Suppressor macrophage (primary cell): Measurements from ENCODE around the gene PNPLA1.
A peak's percentile ranks its signal among the peaks of the same experiment; 100 is the strongest.

Source experiments
- DNase-seq, 4 experiments: peaks; one replicate each; pipeline ENCODE4 v3.0.0-alpha.2; 2020 to 2022

Gene PNPLA1

DNA sequence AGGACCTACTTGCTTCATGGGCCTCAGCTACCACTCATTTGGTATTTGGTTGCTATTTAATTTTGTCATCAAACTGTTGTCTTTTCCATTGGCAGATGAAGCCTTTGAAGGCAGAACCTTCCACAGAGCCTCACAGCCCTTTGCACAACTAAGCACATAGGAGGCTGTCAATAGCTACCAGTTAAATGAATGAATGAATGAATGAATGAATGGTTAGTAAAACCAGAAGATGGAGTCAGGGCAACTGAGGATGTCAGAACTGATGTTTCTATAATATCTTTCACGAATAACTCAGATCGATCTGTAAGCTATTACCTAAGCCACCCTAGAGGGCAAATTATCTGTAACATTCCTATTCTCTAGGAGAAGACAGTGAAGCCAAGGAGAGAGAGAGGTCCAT lies 47.8 kb downstream of the PNPLA1 start:
- no peak for DNase-seq

DNA sequence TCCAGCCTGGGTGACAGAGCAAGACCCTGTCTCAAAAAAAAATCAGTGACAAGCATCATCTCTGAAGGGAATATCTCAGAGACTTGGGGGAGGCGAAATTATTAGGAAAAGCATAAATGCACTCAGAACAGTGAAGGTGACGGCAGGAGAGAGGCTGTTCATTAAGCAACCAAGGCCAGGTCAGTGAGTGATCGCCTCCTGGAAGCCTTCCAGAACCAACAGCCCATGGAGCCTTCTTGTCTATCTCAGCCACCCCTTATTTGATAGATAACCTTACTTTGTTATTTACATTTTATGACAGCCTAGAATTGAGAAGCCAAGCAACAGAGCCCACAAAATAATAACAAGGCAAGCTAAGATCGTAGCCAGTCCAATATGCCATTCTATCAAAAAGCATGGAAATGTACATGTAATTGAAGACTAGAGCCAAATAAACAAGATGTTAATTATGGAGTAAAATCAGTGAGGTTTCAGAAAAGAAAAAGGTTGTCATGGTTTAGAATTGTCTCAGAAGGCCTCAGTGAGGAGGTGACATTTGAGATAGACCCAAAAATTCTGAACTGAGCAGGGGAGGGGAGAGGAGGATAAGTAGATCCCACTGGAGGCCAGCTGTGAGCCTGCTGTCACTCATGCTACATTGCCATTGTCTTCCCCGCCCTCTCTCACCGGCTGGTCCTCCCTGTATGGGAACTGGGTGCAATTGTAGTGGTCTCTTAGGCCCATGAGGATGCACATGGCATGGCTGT lies 49.0 kb downstream of the PNPLA1 start:
- no peak for DNase-seq

DNA sequence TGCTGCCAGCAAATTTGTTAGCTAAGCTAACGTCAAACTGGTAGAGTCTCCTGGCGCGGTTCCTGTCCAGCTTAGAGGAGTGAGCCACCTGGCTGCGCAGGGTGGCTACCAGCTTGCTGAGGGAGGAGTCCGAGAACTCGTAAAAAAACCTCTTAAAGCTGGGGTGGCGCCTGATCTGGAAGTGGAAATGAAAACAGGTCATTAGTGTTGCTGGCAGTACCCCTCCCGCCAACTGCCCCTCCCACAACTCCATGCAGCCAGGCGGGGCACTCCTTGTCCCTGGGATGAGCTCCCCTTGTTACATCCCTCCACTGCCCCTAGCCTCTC lies 49.5 kb downstream of the PNPLA1 start:
- no peak for DNase-seq

DNA sequence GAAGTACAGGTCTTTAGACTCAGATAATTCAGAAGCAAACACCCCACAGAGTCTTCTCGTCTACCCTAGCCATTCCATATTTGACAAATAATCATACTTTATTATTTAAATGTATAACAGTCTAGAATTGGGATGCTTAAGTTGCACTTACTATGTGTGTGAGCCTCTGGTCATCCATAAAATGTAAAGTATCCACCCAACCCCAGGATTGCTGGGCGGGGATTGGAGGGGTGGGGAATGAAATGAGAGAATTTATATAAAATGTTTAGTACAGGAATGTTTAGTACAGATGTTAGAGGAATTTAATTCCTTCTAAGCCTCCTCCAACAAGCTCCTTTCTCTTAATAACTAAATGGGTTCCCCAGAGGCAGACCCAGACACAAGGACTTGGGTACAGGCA lies 50.0 kb downstream of the PNPLA1 start:
- no peak for DNase-seq

DNA sequence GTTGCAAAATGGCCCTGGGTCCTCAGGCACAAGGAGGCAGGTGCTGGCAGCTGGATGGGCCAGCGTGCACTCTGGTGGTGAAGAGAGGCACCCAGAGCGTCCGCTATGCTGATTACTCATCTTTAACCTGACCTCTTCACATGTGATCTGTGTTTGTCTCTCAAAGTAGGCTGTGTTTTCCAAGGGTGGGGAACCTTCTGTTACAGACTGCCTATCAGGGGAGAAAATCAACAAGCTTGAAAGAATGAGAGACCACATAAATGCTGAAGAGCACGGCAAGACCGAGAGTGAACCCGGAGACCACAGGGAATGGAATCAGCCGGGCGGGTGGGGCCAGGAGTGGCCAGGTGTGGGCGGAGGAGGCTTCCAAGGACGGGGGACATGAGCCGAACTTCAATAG lies 50.6 kb downstream of the PNPLA1 start:
- DNase-seq = no peak

DNA sequence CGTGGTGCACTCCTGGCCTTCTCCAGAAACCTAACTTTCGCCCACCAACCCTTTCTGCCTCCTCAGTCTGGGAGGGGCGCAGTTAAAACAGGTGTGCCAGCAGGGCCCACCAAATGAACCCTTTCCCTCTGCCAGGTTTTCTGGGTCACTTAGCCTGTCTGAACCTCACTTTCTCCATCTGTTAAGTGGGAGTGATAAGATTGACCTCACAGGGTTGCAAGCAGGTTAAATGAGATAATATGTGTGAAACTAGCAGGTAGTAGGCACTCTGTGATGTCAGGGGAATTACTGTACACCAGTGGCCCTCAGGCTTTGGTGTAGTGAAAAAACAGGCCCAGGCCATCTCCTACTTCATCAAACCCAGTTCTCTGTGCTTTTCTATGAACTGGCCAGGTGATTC lies 52.7 kb downstream of the PNPLA1 start:
- DNase-seq = no peak

DNA sequence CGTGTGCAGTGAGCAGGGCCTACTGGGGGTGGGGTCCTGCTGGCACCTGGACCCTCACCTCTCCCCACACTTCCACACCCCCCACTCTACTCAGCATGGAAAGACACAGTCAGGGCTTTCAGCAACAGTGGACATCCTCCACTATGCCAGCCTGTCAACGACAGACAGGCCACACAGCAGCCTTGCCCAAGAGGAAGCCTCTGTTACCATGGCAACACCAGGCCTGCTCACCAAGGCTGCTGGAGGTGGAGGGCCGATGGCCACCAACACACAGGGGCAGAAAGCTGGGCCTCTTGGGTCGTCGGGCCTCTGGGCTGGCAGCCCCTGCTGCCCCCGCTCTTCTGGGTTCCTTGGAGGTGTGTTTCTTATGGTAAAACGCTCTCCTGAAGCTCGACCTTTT lies 53.2 kb downstream of the PNPLA1 start:
- DNase-seq = peak in 3 of 4 experiments; percentile 54 to 65 (median 60)

DNA sequence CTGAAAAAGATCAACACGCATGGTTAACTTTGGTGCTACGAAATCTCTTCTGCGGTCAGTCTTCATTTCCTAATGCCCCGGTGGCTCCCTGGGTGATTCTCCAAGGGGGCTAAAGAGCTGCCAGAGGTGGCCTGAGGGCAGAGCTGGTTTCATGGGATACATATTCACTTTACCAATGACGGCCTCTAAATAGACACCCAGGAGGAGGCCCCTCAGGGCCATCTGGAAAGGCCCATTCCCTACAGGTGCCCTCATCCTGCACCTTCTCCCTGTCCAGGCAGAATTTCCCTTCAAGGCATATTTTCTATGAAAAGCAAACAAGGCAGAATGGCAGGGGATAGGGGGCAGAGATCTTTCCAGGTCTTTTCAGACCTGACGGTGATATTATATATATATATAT lies 54.3 kb downstream of the PNPLA1 start:
- DNase-seq = no peak

DNA sequence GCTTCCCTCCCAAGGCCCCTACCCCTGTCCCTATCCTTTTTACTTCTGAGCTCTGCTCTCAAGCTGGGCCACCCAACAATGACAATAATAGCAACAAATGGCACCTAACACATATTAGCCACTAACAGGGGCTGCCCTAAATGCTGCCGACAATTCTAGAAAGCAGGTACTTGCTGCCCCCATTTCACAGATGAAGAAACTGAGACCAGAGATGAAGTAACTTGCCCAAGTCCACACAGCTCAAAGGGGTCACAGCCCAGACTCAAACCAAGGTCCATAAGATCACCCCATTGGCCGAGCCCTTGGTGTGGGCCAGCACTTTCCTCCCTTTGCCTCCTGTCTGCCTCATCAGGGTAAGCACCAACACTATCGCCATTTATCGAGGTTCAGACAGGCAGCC lies 54.9 kb downstream of the PNPLA1 start:
- DNase-seq = no peak

DNA sequence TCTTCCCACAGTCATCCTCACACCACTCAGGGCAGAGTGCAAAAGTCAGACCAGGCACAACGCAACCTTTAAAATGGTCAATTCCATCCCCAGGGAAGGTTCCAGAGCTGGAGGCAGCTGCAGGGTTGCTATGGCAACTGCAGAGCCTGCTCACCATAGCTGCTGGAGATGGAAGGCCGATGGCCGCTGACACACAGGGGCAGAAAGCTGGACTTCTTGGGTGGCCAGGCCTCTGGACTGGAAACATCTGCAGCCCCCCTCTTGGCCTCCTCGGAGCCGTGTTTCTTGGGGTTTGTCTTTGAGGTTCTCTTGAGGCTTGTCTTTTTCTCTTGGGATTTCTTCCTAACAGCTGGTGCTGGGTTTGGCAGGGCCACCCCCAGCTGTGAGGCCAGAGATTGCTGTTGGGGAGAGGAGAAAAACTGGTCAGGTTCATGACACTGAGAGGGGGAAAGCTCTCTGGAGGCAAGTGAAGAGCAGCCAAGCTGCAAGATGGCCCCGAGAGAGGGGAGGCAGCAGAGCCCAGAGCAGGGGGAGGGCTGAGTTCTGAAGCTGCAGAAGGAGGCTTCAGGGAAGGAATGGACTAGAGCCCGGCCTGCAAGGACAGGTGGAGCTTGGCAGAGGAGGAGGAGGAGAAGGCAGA lies 56.6 kb downstream of the PNPLA1 start:
- DNase-seq = no peak

DNA sequence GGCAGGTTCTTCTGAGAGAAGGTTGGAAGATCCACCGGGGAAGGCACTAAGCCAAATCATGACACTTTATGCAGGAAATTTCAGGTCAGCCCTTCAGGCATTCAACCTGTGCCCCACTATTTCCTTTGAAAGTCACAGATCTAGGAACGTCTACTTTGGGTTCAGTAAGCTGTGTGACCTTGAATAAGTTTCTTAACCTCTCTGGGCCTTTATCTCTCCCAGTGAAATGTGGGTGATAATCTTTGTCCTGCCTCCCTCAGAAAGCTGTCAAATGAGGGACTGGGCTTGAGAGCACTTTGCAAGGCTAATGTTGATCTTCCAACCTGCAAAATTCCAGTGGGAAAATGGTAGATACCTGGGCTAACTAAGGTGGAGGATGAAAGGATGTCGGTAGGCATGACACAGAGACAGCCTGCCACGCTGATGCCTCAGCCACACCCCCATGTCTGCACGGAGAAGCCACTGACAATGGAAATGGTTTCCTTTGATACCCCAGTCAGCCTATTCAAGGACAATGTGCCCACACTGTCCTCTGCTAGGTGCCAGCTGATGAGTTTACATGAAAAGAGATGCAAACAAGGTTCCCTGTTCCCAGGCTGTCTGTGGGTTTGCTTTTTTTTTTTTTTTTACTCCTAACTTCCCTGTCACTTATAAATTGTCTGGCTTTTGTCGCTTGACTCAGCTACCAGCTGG lies 57.5 kb downstream of the PNPLA1 start:
- peak; percentile 20 to 61 (median 50) for DNase-seq

DNA sequence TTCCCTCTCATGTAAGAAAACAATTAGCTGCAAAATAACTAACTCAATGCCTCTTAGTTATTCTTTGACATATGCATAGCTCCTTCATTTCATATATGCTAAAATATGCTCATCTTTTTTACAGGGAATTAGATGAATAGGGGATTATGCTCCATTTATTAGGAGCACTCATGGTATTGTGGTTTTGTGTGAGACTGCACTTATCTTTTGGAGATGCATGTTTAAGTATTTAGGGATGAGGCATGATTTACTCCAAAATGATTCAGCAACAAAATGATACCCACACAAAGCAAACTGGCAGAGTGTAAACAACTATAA lies 58.0 kb downstream of the PNPLA1 start:
- DNase-seq = no peak

DNA sequence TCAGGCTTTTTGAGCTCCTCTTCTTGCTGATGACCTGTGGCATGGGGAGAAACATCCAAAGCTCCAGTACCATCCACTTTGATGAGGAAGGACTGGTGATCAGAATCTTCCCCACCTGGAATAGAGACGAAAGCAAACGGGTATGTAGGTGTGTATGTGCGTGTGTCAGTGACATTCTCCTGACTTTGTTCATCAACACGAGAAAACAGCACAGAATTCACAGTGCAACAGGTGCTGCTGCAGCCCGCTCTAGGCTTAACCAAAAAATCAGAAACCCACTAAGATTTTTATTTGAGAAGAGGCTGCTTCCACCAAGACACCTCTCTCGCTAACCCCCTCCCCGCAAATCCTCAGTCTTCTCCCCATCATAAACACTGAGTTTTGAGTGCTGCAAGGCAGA lies 58.7 kb downstream of the PNPLA1 start:
- no peak for DNase-seq

DNA sequence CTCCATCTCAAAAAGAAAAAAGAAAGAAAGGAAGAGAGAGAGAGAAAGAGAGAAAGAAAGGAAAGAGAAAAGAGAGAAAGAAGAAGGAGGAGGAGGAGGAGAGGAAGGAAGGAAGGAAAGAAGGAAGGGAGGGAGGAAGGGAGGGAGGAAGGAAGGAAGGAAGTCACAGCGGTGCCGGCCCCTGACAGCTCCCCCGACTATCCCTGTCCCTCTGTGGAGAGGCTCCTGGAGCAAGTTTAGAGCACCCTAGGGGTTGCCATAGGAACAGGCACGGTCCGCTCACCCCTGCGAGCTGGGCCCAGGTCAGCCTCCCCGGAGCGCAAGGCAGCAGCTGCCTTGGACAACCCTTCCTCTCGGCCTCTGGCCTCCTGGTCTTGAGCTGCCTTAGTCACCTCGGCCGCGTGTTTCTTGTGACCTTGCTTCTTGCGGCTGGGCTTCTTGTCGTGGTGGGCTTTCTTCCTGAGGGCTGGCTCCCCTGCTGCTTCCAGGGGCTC lies 60.0 kb downstream of the PNPLA1 start:
- no peak for DNase-seq

DNA sequence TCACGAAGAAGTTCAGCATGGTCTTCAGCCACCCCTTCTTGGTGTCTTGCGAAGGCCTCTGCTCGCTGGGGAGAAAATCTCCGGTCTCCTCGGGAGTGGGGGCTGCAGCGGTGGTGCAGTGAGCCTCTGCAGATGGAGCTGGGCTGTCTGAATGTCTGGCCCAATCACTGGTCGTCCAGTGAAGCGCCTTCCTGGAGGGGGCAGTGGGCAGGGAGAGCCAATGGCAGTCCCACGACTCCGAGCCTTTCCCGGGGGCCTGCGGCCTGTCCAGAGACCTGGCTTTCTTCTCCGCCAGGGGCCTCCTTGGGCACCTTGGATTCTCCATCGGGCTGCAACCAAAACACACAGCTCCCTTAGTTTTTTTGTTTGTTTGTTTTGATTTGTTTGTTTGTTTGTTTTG lies 60.5 kb downstream of the PNPLA1 start:
- DNase-seq = no peak

DNA sequence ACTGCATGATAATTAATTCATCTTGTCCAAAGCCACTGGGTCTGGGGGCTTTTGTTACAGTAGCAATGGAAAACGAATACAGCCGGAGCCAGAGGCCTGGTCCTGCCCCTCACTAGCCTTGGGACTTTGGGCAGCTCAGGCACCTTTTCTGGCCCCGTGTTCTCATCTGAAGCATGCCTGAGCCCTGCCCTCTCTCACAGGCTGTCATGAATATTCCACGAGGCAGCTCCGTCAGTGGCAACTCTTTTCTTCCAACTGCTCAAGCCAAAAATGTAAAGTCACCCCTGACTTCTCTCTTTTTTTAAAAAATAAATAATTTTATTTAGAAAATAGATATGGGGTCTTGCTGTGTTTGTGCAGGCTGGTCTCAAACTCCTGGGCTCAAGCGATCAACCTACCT lies 61.5 kb downstream of the PNPLA1 start:
- no peak for DNase-seq

DNA sequence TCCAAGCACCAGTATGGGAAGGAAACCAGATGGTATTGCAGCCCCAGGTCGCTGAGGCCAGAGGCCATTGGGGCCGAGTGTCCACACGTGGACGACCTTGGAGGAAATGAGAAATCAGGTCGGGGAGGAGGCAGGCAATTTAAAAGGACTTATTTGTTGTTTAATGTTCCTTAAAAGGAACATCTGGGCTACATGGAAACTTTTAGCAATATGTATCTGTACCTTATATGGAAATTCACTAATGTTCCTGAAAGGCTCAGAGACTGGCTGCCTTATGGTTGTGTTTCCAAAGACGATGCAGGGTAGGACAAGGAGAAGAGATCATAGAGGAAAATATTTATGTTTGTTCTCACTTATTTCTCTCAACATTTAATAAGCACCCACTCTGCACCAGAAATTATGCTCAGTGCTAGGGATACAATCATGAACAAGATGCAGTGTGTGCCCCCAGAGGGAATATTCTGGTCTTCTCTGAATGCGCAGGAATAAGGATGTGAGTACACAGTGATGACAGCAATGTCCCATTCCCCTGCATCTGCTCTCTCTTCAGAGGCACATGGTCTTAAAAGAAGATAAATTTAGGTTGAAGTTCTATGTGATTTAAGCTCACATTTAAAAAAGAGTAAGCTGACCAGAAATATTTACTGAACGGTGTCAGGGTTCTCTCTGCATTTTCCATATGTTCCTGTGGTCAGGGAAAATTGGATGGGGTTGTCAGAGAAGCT lies 63.5 kb downstream of the PNPLA1 start:
- DNase-seq = no peak

DNA sequence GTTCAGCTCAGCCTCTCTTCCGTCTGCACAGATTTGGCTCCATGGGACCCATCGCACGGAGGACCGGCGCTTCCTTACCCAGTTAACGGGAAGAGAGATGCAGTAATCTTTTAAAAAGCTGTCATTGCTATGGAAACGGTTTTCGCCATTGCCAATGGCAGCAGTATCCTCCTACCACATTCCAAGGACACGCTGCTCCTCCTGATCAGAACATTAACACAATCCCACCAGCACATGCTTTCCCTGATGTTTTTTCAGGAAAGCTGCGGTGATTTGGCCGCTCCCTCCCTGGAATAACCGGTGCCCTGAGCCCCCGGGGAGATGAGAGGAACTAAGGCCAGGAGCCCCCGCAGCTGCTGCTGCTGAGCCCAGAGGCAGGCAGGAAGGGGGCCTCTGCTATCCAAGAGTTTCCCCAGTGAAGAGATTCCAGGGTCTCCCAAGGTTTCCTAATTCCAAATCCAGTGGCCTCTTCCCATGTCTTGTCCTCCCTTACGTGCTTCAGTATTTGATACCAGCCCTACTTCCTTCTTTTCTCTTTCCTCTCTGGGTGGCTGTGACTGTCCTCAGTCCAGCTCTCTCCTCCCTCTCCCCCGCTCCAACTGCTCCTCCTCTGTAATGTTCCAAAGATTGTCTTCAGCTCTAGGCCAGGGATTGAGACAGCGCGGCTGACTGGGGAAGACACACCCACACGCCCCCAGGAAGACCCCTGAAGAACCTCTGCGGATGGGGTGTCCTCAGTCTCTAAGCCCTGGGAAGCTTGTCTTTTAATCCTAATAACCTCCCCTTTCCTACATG lies 64.3 kb downstream of the PNPLA1 start:
- DNase-seq = peak in 1 of 4 experiments; percentile 24

DNA sequence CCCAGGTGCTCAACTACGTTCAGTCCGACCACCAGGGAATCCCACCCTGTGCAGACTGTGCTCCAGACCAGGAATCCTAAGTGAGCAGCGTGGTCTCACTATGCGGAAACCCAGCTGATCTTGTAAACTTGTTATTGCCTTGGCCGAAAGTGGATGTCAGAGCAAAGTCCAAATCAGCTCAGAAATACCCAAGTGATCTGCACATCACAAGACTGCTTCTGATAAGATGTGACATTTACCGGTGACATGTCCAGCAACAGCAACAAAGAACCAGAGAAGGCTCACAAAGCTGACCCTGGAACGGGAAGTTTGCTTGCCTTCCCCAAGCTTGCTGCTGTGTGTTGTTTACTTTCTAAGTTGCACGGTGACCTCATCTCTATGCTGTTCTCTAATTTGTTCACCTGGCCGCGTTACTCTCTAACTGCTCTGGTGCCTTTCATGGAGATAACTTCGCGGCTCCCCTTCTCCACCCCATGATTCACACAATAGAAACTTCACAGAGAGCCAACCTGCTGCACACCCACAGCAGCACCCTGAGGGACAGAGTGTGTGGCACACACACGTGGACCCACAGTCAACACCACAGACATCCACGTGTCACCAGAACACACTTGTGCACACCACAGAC lies 65.1 kb downstream of the PNPLA1 start:
- peak in 3 of 4 experiments; percentile 10 to 20 (median 14) for DNase-seq

DNA sequence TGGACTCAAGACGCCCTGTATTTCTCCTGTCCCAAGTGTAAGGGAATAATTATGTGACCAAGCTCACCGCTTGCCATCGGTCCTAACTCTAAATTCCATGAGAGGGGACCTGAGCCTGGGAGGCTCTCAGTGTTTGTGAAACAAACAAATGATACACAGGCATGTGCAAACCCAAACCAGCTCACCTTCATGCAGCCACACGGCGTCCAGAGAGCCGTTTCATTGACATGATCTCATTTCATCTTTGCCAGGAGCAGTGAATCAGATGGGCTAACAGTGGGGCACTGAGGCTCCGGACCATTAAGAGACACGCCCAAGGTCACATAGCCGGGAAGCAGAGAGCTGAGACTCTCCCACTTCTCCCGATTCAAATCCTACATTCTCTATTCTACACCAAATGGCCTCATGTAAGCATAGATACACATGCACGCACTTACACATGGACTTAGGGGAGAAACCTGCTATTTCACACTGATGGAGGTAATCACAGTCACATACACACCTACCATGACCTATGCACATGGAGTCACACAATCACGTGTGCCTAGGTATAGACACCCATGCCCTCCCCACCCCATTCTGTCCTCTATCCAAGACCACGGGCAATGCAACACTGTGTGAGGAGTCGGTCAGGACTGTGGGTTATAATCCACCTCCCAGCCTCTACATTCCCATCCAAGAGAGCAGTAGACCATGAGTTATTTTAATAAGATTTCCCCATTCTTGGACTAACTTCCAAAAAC lies 65.8 kb downstream of the PNPLA1 start:
- no peak for DNase-seq

DNA sequence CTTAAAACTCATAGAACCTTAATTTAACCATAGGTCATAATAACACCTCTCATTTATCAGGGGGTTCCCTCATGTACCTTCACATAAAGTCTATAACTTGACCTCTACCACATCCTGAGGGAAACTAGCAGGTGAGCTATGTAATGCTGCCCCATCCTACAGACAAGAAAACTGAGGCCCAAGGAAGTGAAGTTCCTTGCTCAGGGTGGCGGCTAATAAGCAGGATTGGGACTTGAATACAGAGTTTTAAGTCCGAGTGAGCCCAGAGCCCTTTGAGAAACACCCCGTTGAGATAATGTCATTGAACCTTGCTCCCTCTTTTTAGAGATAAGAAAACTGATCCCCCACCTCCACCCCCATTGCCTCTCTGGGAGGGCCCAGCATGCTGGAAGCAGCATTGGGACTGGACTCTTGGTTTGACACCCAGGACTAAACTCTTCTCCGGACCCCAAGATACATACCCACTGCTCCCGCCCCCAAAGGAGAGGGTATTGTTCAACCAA lies 66.4 kb downstream of the PNPLA1 start:
- DNase-seq = no peak
